GM23338 (cell line): ENCODE results near the gene JTB. TPM values are rescaled to one million over a fixed set of nuclear protein-coding genes. Genes with fewer than 3 reads are reported as not detected.
A peak's percentile ranks its signal among the peaks of the same experiment; 100 is the strongest.

ENCODE experiments used
- ATAC-seq: fragments of 200-7000 bp; cut with Tn5 transposase; 3 replicates; pipeline ENCODE4 v1.9.1; 2020
- DNase-seq: peaks from one replicate; pipeline ENCODE4 v3.0.0-alpha.2; 2015; ENCODE audit warnings: low spot score
- H2AFZ ChIP-seq: fragments of 200-600 bp; sonication (generic); 2 replicates; pipeline ENCODE4 v1.8.0; 2016; ENCODE audit warnings: antibody characterized with exemption, mild to moderate bottlenecking, moderate library complexity
- H3F3A ChIP-seq: fragments of 200-600 bp; sonication (generic); replicated peaks from 2 replicates; pipeline ENCODE4 v1.8.0; 2017; ENCODE audit warnings: antibody characterized with exemption, mixed run types, low read depth
- H3K27ac ChIP-seq: fragments of 200-600 bp; sonication (generic); 2 replicates; pipeline ENCODE4 v1.6.1; 2016; ENCODE audit warnings: low read depth
- H3K27me3 ChIP-seq: fragments of 200-600 bp; sonication (generic); 2 replicates; pipeline ENCODE4 v1.8.0; 2016; ENCODE audit warnings: mild to moderate bottlenecking, mixed run types, moderate library complexity; ENCODE audit not compliant: insufficient read depth
- H3K36me3 ChIP-seq: fragments of 200-600 bp; sonication (generic); 2 replicates; pipeline ENCODE4 v1.8.0; 2016; ENCODE audit warnings: mild to moderate bottlenecking; ENCODE audit not compliant: insufficient read depth
- H3K4me1 ChIP-seq: fragments of 200-600 bp; sonication (generic); 2 replicates; pipeline ENCODE4 v1.8.0; 2016; ENCODE audit warnings: mild to moderate bottlenecking, moderate library complexity; ENCODE audit not compliant: insufficient read depth
- H3K4me2 ChIP-seq: fragments of 200-600 bp; sonication (generic); 2 replicates; pipeline ENCODE4 v1.7.1; 2017; ENCODE audit warnings: mixed run types
- H3K4me3 ChIP-seq: fragments of 200-600 bp; sonication (generic); 2 replicates; pipeline ENCODE4 v1.6.1; 2016; ENCODE audit warnings: mixed run types
- H3K79me2 ChIP-seq: fragments of 200-600 bp; sonication (generic); replicated peaks from 2 replicates; pipeline ENCODE4 v1.8.0; 2017; ENCODE audit warnings: mild to moderate bottlenecking; ENCODE audit not compliant: insufficient read depth
- H3K9me2 ChIP-seq: fragments of 200-600 bp; sonication (generic); 2 replicates; pipeline ENCODE4 v1.8.0; 2017; ENCODE audit not compliant: insufficient read depth
- H4K20me1 ChIP-seq: fragments of 200-600 bp; sonication (generic); replicated peaks from 2 replicates; pipeline ENCODE4 v1.8.0; 2017; ENCODE audit warnings: mild to moderate bottlenecking; ENCODE audit not compliant: insufficient read depth
- H3K27ac Mint-ChIP-seq: 2 replicates; pipeline ENCODE4 v1.8.0; 2020; ENCODE audit warnings: inconsistent platforms, mild to moderate bottlenecking, moderate library complexity, mixed read lengths
- H3K27me3 Mint-ChIP-seq: 3 replicates; pipeline ENCODE4 v1.8.0; 2022; ENCODE audit warnings: low read depth, mild to moderate bottlenecking, moderate library complexity, mixed read lengths, inconsistent platforms; ENCODE audit not compliant: insufficient read depth, poor library complexity
- H3K36me3 Mint-ChIP-seq: 3 replicates; pipeline ENCODE4 v1.8.0; 2021; ENCODE audit warnings: low read depth, mild to moderate bottlenecking, inconsistent platforms, moderate library complexity, mixed read lengths
- H3K4me1 Mint-ChIP-seq: 3 replicates; pipeline ENCODE4 v1.8.0; 2020; ENCODE audit warnings: mild to moderate bottlenecking, inconsistent platforms, mixed read lengths
- H3K4me3 Mint-ChIP-seq: 3 replicates; pipeline ENCODE4 v1.8.0; 2021; ENCODE audit warnings: moderate library complexity, mild to moderate bottlenecking, inconsistent platforms, mixed read lengths
- H3K9me3 Mint-ChIP-seq: 3 replicates; pipeline ENCODE4 v1.8.0; 2020; ENCODE audit warnings: moderate library complexity, mild to moderate bottlenecking, inconsistent platforms, mixed read lengths
- CREB1 ChIP-seq: fragments of 250-450 bp; sonication (Bioruptor Pico); IDR thresholded peaks from 2 replicates; pipeline ENCODE4 v1.5.0; 2020; ENCODE audit warnings: low read depth, mild to moderate bottlenecking, moderate library complexity
- CTCF ChIP-seq, 2 experiments: fragments of 200-600 bp in 1 of 2; sonication (generic) in 1 of 2; conservative IDR thresholded peaks; 2 replicates each; pipeline versions ENCODE4 v1.5.1 to v1.6.1; 2016 to 2017; ENCODE audit warnings: antibody characterized with exemption in 2 of 2, low read depth in 2 of 2, mild to moderate bottlenecking in 2 of 2, moderate library complexity in 1 of 2
- EZH2 ChIP-seq: fragments of 200-600 bp; sonication (generic); IDR thresholded peaks from one replicate; pipeline ENCODE4 v1.8.0; 2017; ENCODE audit warnings: antibody characterized with exemption, mild to moderate bottlenecking, low read depth; ENCODE audit not compliant: unreplicated experiment
- EZH2phosphoT487 ChIP-seq: fragments of 200-600 bp; sonication (generic); IDR thresholded peaks from one replicate; pipeline ENCODE4 v1.8.1; 2018; ENCODE audit warnings: antibody characterized with exemption; ENCODE audit not compliant: unreplicated experiment
- JUNB ChIP-seq: IDR thresholded peaks from one replicate; pipeline ENCODE4 v1.6.1; 2016; ENCODE audit warnings: antibody characterized with exemption; ENCODE audit not compliant: unreplicated experiment
- NANOG ChIP-seq: IDR thresholded peaks from 2 replicates; pipeline ENCODE4 v1.6.1; 2016; ENCODE audit warnings: antibody characterized with exemption, borderline replicate concordance
- POLR2AphosphoS5 ChIP-seq: IDR thresholded peaks from 2 replicates; pipeline ENCODE4 v1.6.1; 2016; ENCODE audit warnings: antibody characterized with exemption, low read depth
- STAT1 ChIP-seq: IDR thresholded peaks from one replicate; pipeline ENCODE4 v1.6.1; 2016; ENCODE audit warnings: antibody characterized with exemption; ENCODE audit not compliant: unreplicated experiment
- ZNF114 ChIP-seq: fragments of 250-450 bp; sonication (Bioruptor Pico); IDR thresholded peaks from 2 replicates; pipeline ENCODE4 v1.5.0; 2020; ENCODE audit warnings: mild to moderate bottlenecking, moderate library complexity
- ZNF331 ChIP-seq: fragments of 250-450 bp; sonication (Bioruptor Pico); IDR thresholded peaks from 2 replicates; pipeline ENCODE4 v1.5.0; 2020; ENCODE audit warnings: low read depth, mild to moderate bottlenecking, moderate library complexity
- polyA plus RNA-seq: library from polyadenylated mRNA; unstranded; fragments of >200 nt; fragmentation: Nextera tagmentation; extraction: Ambion mirVana; gene quantifications from 2 replicates; pipeline ENCODE4 v1.2.1, GENCODE V29; 2016
- total RNA-seq: library from RNA; depleted of rRNA; stranded (reverse); fragments of >200 nt; shearing (Covaris generic); gene quantifications from 2 replicates; pipeline ENCODE4 v1.2.3, GENCODE V29; 2014
- TF ChIP-seq, protein P1 (sequence below): IDR thresholded peaks from 2 replicates; pipeline ENCODE4 v1.6.1; 2016; ENCODE audit warnings: antibody characterized with exemption
- TF ChIP-seq, protein P2 (sequence below): IDR thresholded peaks from one replicate; pipeline ENCODE4 v1.6.1; 2018; ENCODE audit warnings: antibody characterized with exemption; ENCODE audit not compliant: unreplicated experiment
- TF ChIP-seq, protein P3 (sequence below): fragments of 250-450 bp; sonication (Bioruptor Pico); IDR thresholded peaks from 2 replicates; pipeline ENCODE4 v1.5.0; 2020; ENCODE audit warnings: mild to moderate bottlenecking, moderate library complexity

Gene JTB
- total and polyA plus RNA-seq, 2 experiments from 2014 or later: 140 to 208 TPM

- Histone ChIP-seq H3K4me2 (peak overlapping the region; percentile 19; the same call in 1 of the 2 replicates), H3K27ac (peak overlapping the region; percentile 67), H2AFZ (no peak overlapping the region), H3K79me2 (peaks cover 65% of the 10 kb centered on the region), H3K9me2 (no peaks in the 10 kb centered on the region), H3K4me1 (peaks cover 31% of the 10 kb centered on the region), H3F3A (peaks cover 37% of the 10 kb centered on the region), H3K36me3 (peaks cover 14% of the 10 kb centered on the region), H3K4me3 (peak overlapping the region; percentile 31; the same call in 1 of the 2 replicates), H4K20me1 (peaks cover 18% of the 10 kb centered on the region), H3K27me3 (no peaks in the 10 kb centered on the region)
- TF ChIP-seq, protein P1, sequence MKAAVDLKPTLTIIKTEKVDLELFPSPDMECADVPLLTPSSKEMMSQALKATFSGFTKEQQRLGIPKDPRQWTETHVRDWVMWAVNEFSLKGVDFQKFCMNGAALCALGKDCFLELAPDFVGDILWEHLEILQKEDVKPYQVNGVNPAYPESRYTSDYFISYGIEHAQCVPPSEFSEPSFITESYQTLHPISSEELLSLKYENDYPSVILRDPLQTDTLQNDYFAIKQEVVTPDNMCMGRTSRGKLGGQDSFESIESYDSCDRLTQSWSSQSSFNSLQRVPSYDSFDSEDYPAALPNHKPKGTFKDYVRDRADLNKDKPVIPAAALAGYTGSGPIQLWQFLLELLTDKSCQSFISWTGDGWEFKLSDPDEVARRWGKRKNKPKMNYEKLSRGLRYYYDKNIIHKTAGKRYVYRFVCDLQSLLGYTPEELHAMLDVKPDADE: no peak
- TF ChIP-seq JUNB (no peak), ZNF331 (CRISPR knock-in tag) (no peak), ZNF114 (CRISPR knock-in tag) (no peak), NANOG (no peak), EZH2phosphoT487 (no peak), CREB1 (CRISPR knock-in tag) (no peak), CTCF (conservative IDR thresholded peaks at IDR 0.05; ENCODE audit: low read depth in 2 of 2) (no peak), POLR2AphosphoS5 (no peak), EZH2 (no peak), STAT1 (no peak)
- TF ChIP-seq, protein P2, sequence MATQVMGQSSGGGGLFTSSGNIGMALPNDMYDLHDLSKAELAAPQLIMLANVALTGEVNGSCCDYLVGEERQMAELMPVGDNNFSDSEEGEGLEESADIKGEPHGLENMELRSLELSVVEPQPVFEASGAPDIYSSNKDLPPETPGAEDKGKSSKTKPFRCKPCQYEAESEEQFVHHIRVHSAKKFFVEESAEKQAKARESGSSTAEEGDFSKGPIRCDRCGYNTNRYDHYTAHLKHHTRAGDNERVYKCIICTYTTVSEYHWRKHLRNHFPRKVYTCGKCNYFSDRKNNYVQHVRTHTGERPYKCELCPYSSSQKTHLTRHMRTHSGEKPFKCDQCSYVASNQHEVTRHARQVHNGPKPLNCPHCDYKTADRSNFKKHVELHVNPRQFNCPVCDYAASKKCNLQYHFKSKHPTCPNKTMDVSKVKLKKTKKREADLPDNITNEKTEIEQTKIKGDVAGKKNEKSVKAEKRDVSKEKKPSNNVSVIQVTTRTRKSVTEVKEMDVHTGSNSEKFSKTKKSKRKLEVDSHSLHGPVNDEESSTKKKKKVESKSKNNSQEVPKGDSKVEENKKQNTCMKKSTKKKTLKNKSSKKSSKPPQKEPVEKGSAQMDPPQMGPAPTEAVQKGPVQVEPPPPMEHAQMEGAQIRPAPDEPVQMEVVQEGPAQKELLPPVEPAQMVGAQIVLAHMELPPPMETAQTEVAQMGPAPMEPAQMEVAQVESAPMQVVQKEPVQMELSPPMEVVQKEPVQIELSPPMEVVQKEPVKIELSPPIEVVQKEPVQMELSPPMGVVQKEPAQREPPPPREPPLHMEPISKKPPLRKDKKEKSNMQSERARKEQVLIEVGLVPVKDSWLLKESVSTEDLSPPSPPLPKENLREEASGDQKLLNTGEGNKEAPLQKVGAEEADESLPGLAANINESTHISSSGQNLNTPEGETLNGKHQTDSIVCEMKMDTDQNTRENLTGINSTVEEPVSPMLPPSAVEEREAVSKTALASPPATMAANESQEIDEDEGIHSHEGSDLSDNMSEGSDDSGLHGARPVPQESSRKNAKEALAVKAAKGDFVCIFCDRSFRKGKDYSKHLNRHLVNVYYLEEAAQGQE: no peak
- TF ChIP-seq, protein P3, sequence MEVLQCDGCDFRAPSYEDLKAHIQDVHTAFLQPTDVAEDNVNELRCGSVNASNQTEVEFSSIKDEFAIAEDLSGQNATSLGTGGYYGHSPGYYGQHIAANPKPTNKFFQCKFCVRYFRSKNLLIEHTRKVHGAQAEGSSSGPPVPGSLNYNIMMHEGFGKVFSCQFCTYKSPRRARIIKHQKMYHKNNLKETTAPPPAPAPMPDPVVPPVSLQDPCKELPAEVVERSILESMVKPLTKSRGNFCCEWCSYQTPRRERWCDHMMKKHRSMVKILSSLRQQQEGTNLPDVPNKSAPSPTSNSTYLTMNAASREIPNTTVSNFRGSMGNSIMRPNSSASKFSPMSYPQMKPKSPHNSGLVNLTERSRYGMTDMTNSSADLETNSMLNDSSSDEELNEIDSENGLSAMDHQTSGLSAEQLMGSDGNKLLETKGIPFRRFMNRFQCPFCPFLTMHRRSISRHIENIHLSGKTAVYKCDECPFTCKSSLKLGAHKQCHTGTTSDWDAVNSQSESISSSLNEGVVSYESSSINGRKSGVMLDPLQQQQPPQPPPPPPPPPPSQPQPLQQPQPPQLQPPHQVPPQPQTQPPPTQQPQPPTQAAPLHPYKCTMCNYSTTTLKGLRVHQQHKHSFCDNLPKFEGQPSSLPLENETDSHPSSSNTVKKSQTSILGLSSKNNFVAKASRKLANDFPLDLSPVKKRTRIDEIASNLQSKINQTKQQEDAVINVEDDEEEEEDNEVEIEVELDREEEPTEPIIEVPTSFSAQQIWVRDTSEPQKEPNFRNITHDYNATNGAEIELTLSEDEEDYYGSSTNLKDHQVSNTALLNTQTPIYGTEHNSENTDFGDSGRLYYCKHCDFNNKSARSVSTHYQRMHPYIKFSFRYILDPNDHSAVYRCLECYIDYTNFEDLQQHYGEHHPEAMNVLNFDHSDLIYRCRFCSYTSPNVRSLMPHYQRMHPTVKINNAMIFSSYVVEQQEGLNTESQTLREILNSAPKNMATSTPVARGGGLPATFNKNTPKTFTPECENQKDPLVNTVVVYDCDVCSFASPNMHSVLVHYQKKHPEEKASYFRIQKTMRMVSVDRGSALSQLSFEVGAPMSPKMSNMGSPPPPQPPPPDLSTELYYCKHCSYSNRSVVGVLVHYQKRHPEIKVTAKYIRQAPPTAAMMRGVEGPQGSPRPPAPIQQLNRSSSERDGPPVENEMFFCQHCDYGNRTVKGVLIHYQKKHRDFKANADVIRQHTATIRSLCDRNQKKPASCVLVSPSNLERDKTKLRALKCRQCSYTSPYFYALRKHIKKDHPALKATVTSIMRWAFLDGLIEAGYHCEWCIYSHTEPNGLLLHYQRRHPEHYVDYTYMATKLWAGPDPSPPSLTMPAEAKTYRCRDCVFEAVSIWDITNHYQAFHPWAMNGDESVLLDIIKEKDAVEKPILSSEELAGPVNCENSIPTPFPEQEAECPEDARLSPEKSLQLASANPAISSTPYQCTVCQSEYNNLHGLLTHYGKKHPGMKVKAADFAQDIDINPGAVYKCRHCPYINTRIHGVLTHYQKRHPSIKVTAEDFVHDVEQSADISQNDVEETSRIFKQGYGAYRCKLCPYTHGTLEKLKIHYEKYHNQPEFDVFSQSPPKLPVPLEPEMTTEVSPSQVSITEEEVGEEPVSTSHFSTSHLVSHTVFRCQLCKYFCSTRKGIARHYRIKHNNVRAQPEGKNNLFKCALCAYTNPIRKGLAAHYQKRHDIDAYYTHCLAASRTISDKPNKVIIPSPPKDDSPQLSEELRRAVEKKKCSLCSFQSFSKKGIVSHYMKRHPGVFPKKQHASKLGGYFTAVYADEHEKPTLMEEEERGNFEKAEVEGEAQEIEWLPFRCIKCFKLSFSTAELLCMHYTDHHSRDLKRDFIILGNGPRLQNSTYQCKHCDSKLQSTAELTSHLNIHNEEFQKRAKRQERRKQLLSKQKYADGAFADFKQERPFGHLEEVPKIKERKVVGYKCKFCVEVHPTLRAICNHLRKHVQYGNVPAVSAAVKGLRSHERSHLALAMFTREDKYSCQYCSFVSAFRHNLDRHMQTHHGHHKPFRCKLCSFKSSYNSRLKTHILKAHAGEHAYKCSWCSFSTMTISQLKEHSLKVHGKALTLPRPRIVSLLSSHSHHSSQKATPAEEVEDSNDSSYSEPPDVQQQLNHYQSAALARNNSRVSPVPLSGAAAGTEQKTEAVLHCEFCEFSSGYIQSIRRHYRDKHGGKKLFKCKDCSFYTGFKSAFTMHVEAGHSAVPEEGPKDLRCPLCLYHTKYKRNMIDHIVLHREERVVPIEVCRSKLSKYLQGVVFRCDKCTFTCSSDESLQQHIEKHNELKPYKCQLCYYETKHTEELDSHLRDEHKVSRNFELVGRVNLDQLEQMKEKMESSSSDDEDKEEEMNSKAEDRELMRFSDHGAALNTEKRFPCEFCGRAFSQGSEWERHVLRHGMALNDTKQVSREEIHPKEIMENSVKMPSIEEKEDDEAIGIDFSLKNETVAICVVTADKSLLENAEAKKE (CRISPR knock-in tag): no peak
- Mint-ChIP-seq H3K27me3 (peaks cover 26% of the 10 kb centered on the region), H3K9me3 (peaks cover 3% of the 10 kb centered on the region; the same call in 2 of the 3 replicates), H3K4me1 (peaks cover 44% of the 10 kb centered on the region), H3K4me3 (peak overlapping the region; percentile 99; the same call in 2 of the 3 replicates), H3K27ac (peak overlapping the region; percentile 63; the same call in 1 of the 2 replicates), H3K36me3 (peaks cover 36% of the 10 kb centered on the region)
- no peak for ATAC-seq
- peak; percentile 19 for DNase-seq
Measured at GRCh38 chr1:153959454-153959853, 18.0 kb downstream of the JTB start.
